ENCODE measurements around the gene EHD2. TPM values are rescaled to one million over a fixed set of nuclear protein-coding genes. Genes with fewer than 3 reads are reported as not detected.
A peak's percentile ranks its signal among the peaks of the same experiment; 100 is the strongest.

Gene EHD2
- total and polyA plus RNA-seq, 2 of the 13 experiments (the other 11 are each of a cell fraction or from before 2014, with no cell fraction given), result 0.09 to 0.28 TPM

- TF ChIP-seq ZNF280B (CRISPR knock-in tag; IDR thresholded peaks at IDR 0.05; ENCODE audit: borderline replicate concordance), result peak; percentile 76
- peak; percentile 82 for TF ChIP-seq HDAC1 (CRISPR knock-in tag; IDR thresholded peaks at IDR 0.05)
- TF ChIP-seq ZFP91 (CRISPR knock-in tag; IDR thresholded peaks at IDR 0.05; ENCODE audit: borderline replicate concordance), result peak; percentile 80; the same call in 1 of the 2 replicates
- 0 out of 2 replicates have a peak, but pooled peaks have one; percentile 49 for TF ChIP-seq ZNF263 (CRISPR knock-in tag; IDR thresholded peaks at IDR 0.05)
- TF ChIP-seq, protein P1, sequence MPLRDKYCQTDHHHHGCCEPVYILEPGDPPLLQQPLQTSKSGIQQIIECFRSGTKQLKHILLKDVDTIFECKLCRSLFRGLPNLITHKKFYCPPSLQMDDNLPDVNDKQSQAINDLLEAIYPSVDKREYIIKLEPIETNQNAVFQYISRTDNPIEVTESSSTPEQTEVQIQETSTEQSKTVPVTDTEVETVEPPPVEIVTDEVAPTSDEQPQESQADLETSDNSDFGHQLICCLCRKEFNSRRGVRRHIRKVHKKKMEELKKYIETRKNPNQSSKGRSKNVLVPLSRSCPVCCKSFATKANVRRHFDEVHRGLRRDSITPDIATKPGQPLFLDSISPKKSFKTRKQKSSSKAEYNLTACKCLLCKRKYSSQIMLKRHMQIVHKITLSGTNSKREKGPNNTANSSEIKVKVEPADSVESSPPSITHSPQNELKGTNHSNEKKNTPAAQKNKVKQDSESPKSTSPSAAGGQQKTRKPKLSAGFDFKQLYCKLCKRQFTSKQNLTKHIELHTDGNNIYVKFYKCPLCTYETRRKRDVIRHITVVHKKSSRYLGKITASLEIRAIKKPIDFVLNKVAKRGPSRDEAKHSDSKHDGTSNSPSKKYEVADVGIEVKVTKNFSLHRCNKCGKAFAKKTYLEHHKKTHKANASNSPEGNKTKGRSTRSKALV (CRISPR knock-in tag; IDR thresholded peaks at IDR 0.05), result 0 out of 2 replicates have a peak, but pooled peaks have one; percentile 52
- peak; percentile 83 for TF ChIP-seq SPEN (CRISPR knock-in tag; IDR thresholded peaks at IDR 0.05; ENCODE audit: low read depth)
- no peak for TF ChIP-seq ZFYVE20 (CRISPR knock-in tag; IDR thresholded peaks at IDR 0.05; ENCODE audit: borderline replicate concordance, low read depth)
- TF ChIP-seq TARDBP (CRISPR knock-in tag; IDR thresholded peaks at IDR 0.05), result peak; percentile 51
- TF ChIP-seq, protein P2, sequence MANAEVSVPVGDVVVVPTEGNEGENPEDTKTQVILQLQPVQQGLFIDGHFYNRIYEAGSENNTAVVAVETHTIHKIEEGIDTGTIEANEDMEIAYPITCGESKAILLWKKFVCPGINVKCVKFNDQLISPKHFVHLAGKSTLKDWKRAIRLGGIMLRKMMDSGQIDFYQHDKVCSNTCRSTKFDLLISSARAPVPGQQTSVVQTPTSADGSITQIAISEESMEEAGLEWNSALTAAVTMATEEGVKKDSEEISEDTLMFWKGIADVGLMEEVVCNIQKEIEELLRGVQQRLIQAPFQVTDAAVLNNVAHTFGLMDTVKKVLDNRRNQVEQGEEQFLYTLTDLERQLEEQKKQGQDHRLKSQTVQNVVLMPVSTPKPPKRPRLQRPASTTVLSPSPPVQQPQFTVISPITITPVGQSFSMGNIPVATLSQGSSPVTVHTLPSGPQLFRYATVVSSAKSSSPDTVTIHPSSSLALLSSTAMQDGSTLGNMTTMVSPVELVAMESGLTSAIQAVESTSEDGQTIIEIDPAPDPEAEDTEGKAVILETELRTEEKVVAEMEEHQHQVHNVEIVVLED (CRISPR knock-in tag; IDR thresholded peaks at IDR 0.05; ENCODE audit: borderline replicate concordance), result peak; percentile 91
- TF ChIP-seq, protein P3, sequence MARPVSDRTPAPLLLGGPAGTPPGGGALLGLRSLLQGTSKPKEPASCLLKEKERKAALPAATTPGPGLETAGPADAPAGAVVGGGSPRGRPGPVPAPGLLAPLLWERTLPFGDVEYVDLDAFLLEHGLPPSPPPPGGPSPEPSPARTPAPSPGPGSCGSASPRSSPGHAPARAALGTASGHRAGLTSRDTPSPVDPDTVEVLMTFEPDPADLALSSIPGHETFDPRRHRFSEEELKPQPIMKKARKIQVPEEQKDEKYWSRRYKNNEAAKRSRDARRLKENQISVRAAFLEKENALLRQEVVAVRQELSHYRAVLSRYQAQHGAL (CRISPR knock-in tag; IDR thresholded peaks at IDR 0.05; ENCODE audit: not compliant biosample characterization), result no peak
- TF ChIP-seq, protein P4, sequence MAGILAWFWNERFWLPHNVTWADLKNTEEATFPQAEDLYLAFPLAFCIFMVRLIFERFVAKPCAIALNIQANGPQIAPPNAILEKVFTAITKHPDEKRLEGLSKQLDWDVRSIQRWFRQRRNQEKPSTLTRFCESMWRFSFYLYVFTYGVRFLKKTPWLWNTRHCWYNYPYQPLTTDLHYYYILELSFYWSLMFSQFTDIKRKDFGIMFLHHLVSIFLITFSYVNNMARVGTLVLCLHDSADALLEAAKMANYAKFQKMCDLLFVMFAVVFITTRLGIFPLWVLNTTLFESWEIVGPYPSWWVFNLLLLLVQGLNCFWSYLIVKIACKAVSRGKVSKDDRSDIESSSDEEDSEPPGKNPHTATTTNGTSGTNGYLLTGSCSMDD (CRISPR knock-in tag; IDR thresholded peaks at IDR 0.05), result no peak
- no peak for TF ChIP-seq NFE2 (CRISPR knock-in tag; IDR thresholded peaks at IDR 0.05)
- TF ChIP-seq ZNF33B (CRISPR knock-in tag; IDR thresholded peaks at IDR 0.05), result peak; percentile 75; the same call in 1 of the 2 replicates
- TF ChIP-seq CHD4 (IDR thresholded peaks at IDR 0.05; ENCODE audit: borderline replicate concordance, low read length), result peak; percentile 34
- TF ChIP-seq KDM5A (IDR thresholded peaks at IDR 0.05; ENCODE audit: borderline replicate concordance, low read length), result peak; percentile 85; the same call in 1 of the 2 replicates
- 0 out of 2 replicates have a peak, but pooled peaks have one; percentile 68 for TF ChIP-seq ZFAT (CRISPR knock-in tag; conservative IDR thresholded peaks at IDR 0.05)
- TF ChIP-seq ZNF547 (CRISPR knock-in tag; IDR thresholded peaks at IDR 0.05), result peak; percentile 85; the same call in 1 of the 2 replicates
- peak; percentile 60 for TF ChIP-seq GABPA (IDR thresholded peaks at IDR 0.05; ENCODE audit: low read depth, low read length)
- peak; percentile 96 for TF ChIP-seq GABPA (CRISPR knock-in tag; IDR thresholded peaks at IDR 0.05; ENCODE audit: low read depth)
These were observed 32.0 kb downstream of the EHD2 start, which contains the start of gene NOP53 (continued) for GRCh38 chr19:47745010-47745901.

Measured in HepG2 (cell line).